ENCODE data around the gene STK32C. TPM values are rescaled to one million over a fixed set of nuclear protein-coding genes. Genes with fewer than 3 reads are reported as not detected.

Gene STK32C
- total RNA-seq, 4 donors from 2014 or later = 4.8 to 10.9 (median 7.8) TPM

- intact Hi-C loops (cut with DNase I) = no loop called here
- 96% methylated on average over 7 of the region's 9 CpGs for WGBS
- H3K27ac ChIP-seq (replicated peaks in 1 of 4) = no peak overlapping the region
- H3K4me1 ChIP-seq = peaks cover 27 to 43% (median 38%) of the 10 kb centered on the region in 4 donors
- peaks cover 0 to 19% (median 2%) of the 10 kb centered on the region in 4 donors for H3K36me3 ChIP-seq
- H3K9me3 ChIP-seq = no peaks in the 10 kb centered on the region
- no peak for TF ChIP-seq CTCF (IDR thresholded peaks at IDR 0.05)
- H3K27me3 ChIP-seq = no peaks in the 10 kb centered on the region
- no peak overlapping the region for H3K4me3 ChIP-seq
- no peak for DNase-seq (ENCODE audit: extremely low spot score)
Observed at GRCh38 chr10:132328106-132328505, 20.4 kb upstream of the STK32C start.

GRCh38 chr10:132326925-132327324 is 19.2 kb upstream of the STK32C start:
- no peak for DNase-seq (ENCODE audit: extremely low spot score)

GRCh38 chr10:132326344-132326889 is 18.7 kb upstream of the STK32C start:
- H3K9me3 ChIP-seq = no peaks in the 10 kb centered on the region
- peaks cover 0 to 19% (median 2%) of the 10 kb centered on the region in 4 donors for H3K36me3 ChIP-seq
- intact Hi-C loops (cut with DNase I) = no loop called here
- TF ChIP-seq CTCF (IDR thresholded peaks at IDR 0.05) (no peak), POLR2AphosphoS5 (IDR thresholded peaks at IDR 0.05) (no peak), POLR2A (IDR thresholded peaks at IDR 0.05; ENCODE audit: low read depth) (no peak), EP300 (IDR thresholded peaks at IDR 0.05) (no peak)
- H3K27me3 ChIP-seq = no peaks in the 10 kb centered on the region
- H3K27ac ChIP-seq (replicated peaks in 1 of 4) = no peak overlapping the region
- H3K4me1 ChIP-seq = peaks cover 20 to 33% (median 29%) of the 10 kb centered on the region in 4 donors
- no peak overlapping the region for H3K4me3 ChIP-seq
- no peak for DNase-seq (ENCODE audit: extremely low spot score)
- WGBS = 95% methylated on average over 11 of the region's 11 CpGs

More at GRCh38 chr10:132326925-132327324, 19.2 kb upstream of the STK32C start:
- Histone ChIP-seq H3K4me3 (no peak overlapping the region), H3K27ac (replicated peaks in 1 of 4) (no peak overlapping the region), H3K4me1 (peaks cover 20 to 33% (median 29%) of the 10 kb centered on the region in 4 donors), H3K36me3 (peaks cover 0 to 19% (median 2%) of the 10 kb centered on the region in 4 donors), H3K27me3 (no peaks in the 10 kb centered on the region), H3K9me3 (no peaks in the 10 kb centered on the region)
- intact Hi-C loops (cut with DNase I) = no loop called here
- TF ChIP-seq POLR2AphosphoS5 (IDR thresholded peaks at IDR 0.05) (no peak), CTCF (IDR thresholded peaks at IDR 0.05) (no peak), POLR2A (IDR thresholded peaks at IDR 0.05; ENCODE audit: low read depth) (no peak), EP300 (IDR thresholded peaks at IDR 0.05) (no peak)
- 78% methylated on average over 4 of the region's 4 CpGs for WGBS

GRCh38 chr10:132324186-132324585 is 16.4 kb upstream of the STK32C start:
- Histone ChIP-seq H3K27me3 (no peaks in the 10 kb centered on the region), H3K4me3 (no peak overlapping the region), H3K4me1 (peaks cover 3 to 16% (median 8%) of the 10 kb centered on the region in 4 donors), H3K27ac (replicated peaks in 1 of 4) (no peak overlapping the region), H3K9me3 (no peaks in the 10 kb centered on the region), H3K36me3 (peaks cover 0 to 19% (median 2%) of the 10 kb centered on the region in 4 donors)
- TF ChIP-seq POLR2A (IDR thresholded peaks at IDR 0.05; ENCODE audit: low read depth) (no peak), POLR2AphosphoS5 (IDR thresholded peaks at IDR 0.05) (no peak), CTCF (IDR thresholded peaks at IDR 0.05) (no peak), EP300 (IDR thresholded peaks at IDR 0.05) (no peak)
- WGBS = 90% methylated on average over 1 of the region's 1 CpG
- intact Hi-C loops (cut with DNase I) = no loop called here
- DNase-seq (ENCODE audit: extremely low spot score) = no peak

- peaks cover 0 to under 1% (median 0%) of the 10 kb centered on the region in 4 donors for H3K4me1 ChIP-seq
- TF ChIP-seq POLR2A (IDR thresholded peaks at IDR 0.05; ENCODE audit: low read depth) (no peak), POLR2AphosphoS5 (IDR thresholded peaks at IDR 0.05) (no peak), EP300 (IDR thresholded peaks at IDR 0.05) (no peak), CTCF (IDR thresholded peaks at IDR 0.05) (no peak)
- H3K36me3 ChIP-seq = peaks cover 0 to 19% (median 2%) of the 10 kb centered on the region in 4 donors
- intact Hi-C loops (cut with DNase I) = no loop called here
- no peak for DNase-seq (ENCODE audit: extremely low spot score)
- H3K9me3 ChIP-seq = no peaks in the 10 kb centered on the region
- H3K27me3 ChIP-seq = no peaks in the 10 kb centered on the region
- 83% methylated on average over 6 of the region's 6 CpGs for WGBS
- no peak overlapping the region for H3K4me3 ChIP-seq
- H3K27ac ChIP-seq (replicated peaks in 1 of 4) = no peak overlapping the region
Observed at GRCh38 chr10:132322586-132323048, 14.9 kb upstream of the STK32C start.

Data from esophagus muscularis mucosa (tissue), 4 donors.